A673 (cell line): ENCODE measurements around the gene YWHAG.

Experiments
- CTCF ChIP-seq: fragments of 300-800, 200-600 bp; sonication (generic); conservative IDR thresholded peaks from 2 replicates; pipeline ENCODE4 v1.5.1; 2017; ENCODE audit warnings: low read depth, mild to moderate bottlenecking, antibody characterized with exemption, low read length, moderate library complexity, mixed read lengths
- EZH2 ChIP-seq: fragments of 200-600 bp; sonication (generic); IDR thresholded peaks from 2 replicates; pipeline ENCODE4 v1.6.1; 2017; ENCODE audit warnings: borderline replicate concordance, low read depth, mild to moderate bottlenecking, mixed read lengths, antibody characterized with exemption, low read length; ENCODE audit not compliant: poor library complexity, severe bottlenecking

GRCh38 chr7:76356115-76356514, 2.7 kb downstream of the YWHAG start:
- TF ChIP-seq CTCF (no peak), EZH2 (no peak)
